Hepatocyte (in vitro differentiated cells): ENCODE data around the gene ARHGAP6. TPM values are rescaled to one million over a fixed set of nuclear protein-coding genes. Genes with fewer than 3 reads are reported as not detected.

Source experiments
- DNase-seq: peaks from one replicate; pipeline ENCODE4 v3.0.0-alpha.2; 2016; ENCODE audit warnings: low spot score
- H2AFZ ChIP-seq: fragments of 200-600 bp; sonication (generic); 2 replicates; pipeline ENCODE4 v1.6.0; 2016; ENCODE audit warnings: antibody characterized with exemption, mild to moderate bottlenecking
- H3K27ac ChIP-seq: fragments of 200-600 bp; sonication (generic); 2 replicates; pipeline ENCODE4 v1.5.1; 2016; ENCODE audit warnings: mild to moderate bottlenecking
- H3K27me3 ChIP-seq: fragments of 200-600 bp; sonication (generic); 2 replicates; pipeline ENCODE4 v1.6.1; 2016
- H3K36me3 ChIP-seq: fragments of 200-600 bp; sonication (generic); replicated peaks from 2 replicates; pipeline ENCODE4 v1.5.1; 2016; ENCODE audit warnings: low read depth; ENCODE audit not compliant: insufficient read depth
- H3K4me1 ChIP-seq: fragments of 200-600 bp; sonication (generic); 2 replicates; pipeline ENCODE4 v1.5.1; 2016; ENCODE audit warnings: mild to moderate bottlenecking, moderate library complexity; ENCODE audit not compliant: insufficient read depth
- H3K4me2 ChIP-seq: fragments of 200-600 bp; sonication (generic); 2 replicates; pipeline ENCODE4 v1.6.0; 2016
- H3K4me3 ChIP-seq: fragments of 200-600 bp; sonication (generic); 2 replicates; pipeline ENCODE4 v1.5.1; 2016; ENCODE audit warnings: mild to moderate bottlenecking
- H3K79me2 ChIP-seq: fragments of 200-600 bp; sonication (generic); 2 replicates; pipeline ENCODE4 v1.6.0; 2017; ENCODE audit warnings: mild to moderate bottlenecking
- H3K9me2 ChIP-seq: fragments of 200-600 bp; sonication (generic); replicated peaks from 2 replicates; pipeline ENCODE4 v1.6.0; 2017; ENCODE audit warnings: mild to moderate bottlenecking; ENCODE audit not compliant: insufficient read depth
- H3K9me3 ChIP-seq: fragments of 200-600 bp; sonication (generic); 2 replicates; pipeline ENCODE4 v1.5.1; 2016; ENCODE audit warnings: low read depth, mild to moderate bottlenecking
- H4K20me1 ChIP-seq: fragments of 200-600 bp; sonication (generic); 2 replicates; pipeline ENCODE4 v1.6.0; 2016; ENCODE audit warnings: mild to moderate bottlenecking; ENCODE audit not compliant: insufficient read depth, poor library complexity, severe bottlenecking
- EZH2 ChIP-seq: fragments of 200-600 bp; sonication (generic); IDR thresholded peaks from 2 replicates; pipeline ENCODE4 v1.6.1; 2016; ENCODE audit warnings: antibody characterized with exemption, mild to moderate bottlenecking, borderline replicate concordance
- EZH2phosphoT487 ChIP-seq: fragments of 200-600 bp; sonication (generic); IDR thresholded peaks from one replicate; pipeline ENCODE4 v1.6.1; 2018; ENCODE audit warnings: antibody characterized with exemption, mild to moderate bottlenecking, low read depth, moderate library complexity; ENCODE audit not compliant: unreplicated experiment, severe bottlenecking
- WGBS: methylation state at CpG from one replicate; pipeline ENCODE4 v1.1.6; 2016; ENCODE audit warnings: low lambda C conversion rate; ENCODE audit errors: missing lambda C conversion rate; 5-methylcytosine and 5-hydroxymethylcytosine counted together
- polyA plus RNA-seq: library from polyadenylated mRNA; unstranded; fragments of >200 nt; fragmentation: Nextera tagmentation; extraction: Ambion mirVana; gene quantifications from 2 replicates; pipeline ENCODE4 v1.2.1, GENCODE V29; 2016
- total RNA-seq: library from RNA; depleted of rRNA; stranded (reverse); fragments of >200 nt; gene quantifications from 2 replicates; pipeline ENCODE4 v1.2.3, GENCODE V29; 2014
- TF ChIP-seq, protein P1 (sequence below): fragments of 200-600 bp; sonication (generic); IDR thresholded peaks from 2 replicates; pipeline ENCODE4 v1.5.1; 2016; ENCODE audit warnings: antibody characterized with exemption, mild to moderate bottlenecking; ENCODE audit not compliant: poor library complexity

ARHGAP6 gene
- total and polyA plus RNA-seq, 2 experiments from 2014 or later: 4.9 to 6.9 TPM

DNA sequence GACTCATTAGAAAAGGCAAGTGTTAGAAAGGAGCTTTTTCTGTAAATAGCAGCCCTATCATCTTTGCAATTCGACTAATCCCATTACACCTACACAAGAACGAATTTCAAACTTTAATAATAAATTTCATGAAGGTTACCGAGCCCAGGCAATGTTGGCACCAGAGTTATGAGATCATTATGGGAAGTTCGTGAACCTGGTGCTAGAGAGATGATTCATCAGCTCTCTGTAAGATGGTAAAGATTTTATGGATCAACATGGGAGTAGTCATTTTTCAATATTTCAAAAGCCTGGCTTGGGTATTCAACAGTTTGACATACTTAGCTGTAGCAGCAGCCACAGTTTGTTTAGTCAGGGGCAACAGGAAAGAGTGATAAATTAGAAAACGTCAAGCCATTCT is 336.7 kb downstream of the ARHGAP6 start:
- 42% methylated on average over 5 of the region's 5 CpGs for WGBS
- H3K4me1 ChIP-seq: no peaks in the 10 kb centered on the region
- no peaks in the 10 kb centered on the region for H4K20me1 ChIP-seq
- TF ChIP-seq EZH2 (no peak), EZH2phosphoT487 (no peak)
- no peak overlapping the region for H2AFZ ChIP-seq
- no peaks in the 10 kb centered on the region for H3K36me3 ChIP-seq
- H3K4me3 ChIP-seq: no peak overlapping the region
- H3K27ac ChIP-seq: no peak overlapping the region
- H3K79me2 ChIP-seq: no peaks in the 10 kb centered on the region
- no peaks in the 10 kb centered on the region for H3K9me2 ChIP-seq
- DNase-seq: no peak
- no peaks in the 10 kb centered on the region for H3K27me3 ChIP-seq
- H3K9me3 ChIP-seq: peaks cover 3% of the 10 kb centered on the region
- H3K4me2 ChIP-seq: no peak overlapping the region

DNA sequence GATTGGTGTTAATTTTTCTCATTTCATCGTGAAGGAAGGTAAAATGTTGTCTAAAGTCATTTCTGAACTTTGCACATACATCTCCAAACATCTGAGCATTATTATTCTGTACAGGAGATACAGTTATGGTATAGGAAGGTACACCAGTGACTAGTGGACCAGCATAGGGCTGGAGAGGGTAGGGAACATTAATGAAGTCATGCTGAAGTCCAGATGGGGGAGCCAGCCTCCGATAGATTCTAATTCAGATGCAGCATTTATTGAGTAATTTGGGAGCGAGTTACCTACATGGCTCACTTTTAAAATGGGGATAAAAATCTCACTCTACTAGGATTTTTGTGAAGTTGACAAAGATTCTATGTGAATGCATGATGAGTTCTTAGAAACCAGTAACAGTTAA is 337.6 kb downstream of the ARHGAP6 start:
- no peak overlapping the region for H2AFZ ChIP-seq
- no peaks in the 10 kb centered on the region for H3K27me3 ChIP-seq
- TF ChIP-seq, protein P1, sequence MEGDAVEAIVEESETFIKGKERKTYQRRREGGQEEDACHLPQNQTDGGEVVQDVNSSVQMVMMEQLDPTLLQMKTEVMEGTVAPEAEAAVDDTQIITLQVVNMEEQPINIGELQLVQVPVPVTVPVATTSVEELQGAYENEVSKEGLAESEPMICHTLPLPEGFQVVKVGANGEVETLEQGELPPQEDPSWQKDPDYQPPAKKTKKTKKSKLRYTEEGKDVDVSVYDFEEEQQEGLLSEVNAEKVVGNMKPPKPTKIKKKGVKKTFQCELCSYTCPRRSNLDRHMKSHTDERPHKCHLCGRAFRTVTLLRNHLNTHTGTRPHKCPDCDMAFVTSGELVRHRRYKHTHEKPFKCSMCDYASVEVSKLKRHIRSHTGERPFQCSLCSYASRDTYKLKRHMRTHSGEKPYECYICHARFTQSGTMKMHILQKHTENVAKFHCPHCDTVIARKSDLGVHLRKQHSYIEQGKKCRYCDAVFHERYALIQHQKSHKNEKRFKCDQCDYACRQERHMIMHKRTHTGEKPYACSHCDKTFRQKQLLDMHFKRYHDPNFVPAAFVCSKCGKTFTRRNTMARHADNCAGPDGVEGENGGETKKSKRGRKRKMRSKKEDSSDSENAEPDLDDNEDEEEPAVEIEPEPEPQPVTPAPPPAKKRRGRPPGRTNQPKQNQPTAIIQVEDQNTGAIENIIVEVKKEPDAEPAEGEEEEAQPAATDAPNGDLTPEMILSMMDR: no peak
- TF ChIP-seq EZH2: no peak
- no peak for TF ChIP-seq EZH2phosphoT487
- no peaks in the 10 kb centered on the region for H3K79me2 ChIP-seq
- H3K4me1 ChIP-seq: no peaks in the 10 kb centered on the region
- H4K20me1 ChIP-seq: no peaks in the 10 kb centered on the region
- peaks cover 3% of the 10 kb centered on the region for H3K9me3 ChIP-seq
- DNase-seq: no peak
- no peak overlapping the region for H3K27ac ChIP-seq
- no peak overlapping the region for H3K4me3 ChIP-seq
- WGBS: 69% methylated on average over 3 of the region's 3 CpGs
- no peak overlapping the region for H3K4me2 ChIP-seq
- H3K9me2 ChIP-seq: no peaks in the 10 kb centered on the region
- no peaks in the 10 kb centered on the region for H3K36me3 ChIP-seq

DNA sequence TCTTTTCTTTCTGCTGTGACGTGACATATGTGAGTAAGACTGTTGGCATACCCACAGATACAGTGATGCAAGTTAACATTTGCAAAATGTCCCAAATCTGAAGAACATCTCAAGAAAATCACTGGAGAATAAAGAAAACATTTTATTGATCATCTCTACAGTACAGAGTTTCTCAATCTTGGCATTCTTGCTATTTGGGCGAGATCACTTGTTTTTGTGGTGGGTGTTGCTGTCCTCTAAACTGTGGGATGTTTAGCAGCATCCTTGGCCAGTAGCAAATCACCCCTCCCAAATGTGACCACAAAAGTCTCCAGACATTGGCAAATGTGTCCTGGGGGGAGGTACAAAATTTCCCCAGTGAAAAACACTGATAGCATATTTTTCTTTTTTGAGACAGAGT is 343.7 kb downstream of the ARHGAP6 start:
- H3K4me1 ChIP-seq: no peaks in the 10 kb centered on the region
- no peaks in the 10 kb centered on the region for H3K9me2 ChIP-seq
- WGBS: 74% methylated on average over 2 of the region's 2 CpGs
- H3K79me2 ChIP-seq: no peaks in the 10 kb centered on the region
- H4K20me1 ChIP-seq: no peaks in the 10 kb centered on the region
- no peak overlapping the region for H3K4me2 ChIP-seq
- H3K27me3 ChIP-seq: no peaks in the 10 kb centered on the region
- no peaks in the 10 kb centered on the region for H3K36me3 ChIP-seq
- no peak for DNase-seq
- no peak overlapping the region for H3K27ac ChIP-seq
- H3K9me3 ChIP-seq: peaks cover 3% of the 10 kb centered on the region
- no peak overlapping the region for H3K4me3 ChIP-seq
- H2AFZ ChIP-seq: no peak overlapping the region
- TF ChIP-seq EZH2phosphoT487 (no peak), EZH2 (no peak)
- TF ChIP-seq, protein P1: no peak

DNA sequence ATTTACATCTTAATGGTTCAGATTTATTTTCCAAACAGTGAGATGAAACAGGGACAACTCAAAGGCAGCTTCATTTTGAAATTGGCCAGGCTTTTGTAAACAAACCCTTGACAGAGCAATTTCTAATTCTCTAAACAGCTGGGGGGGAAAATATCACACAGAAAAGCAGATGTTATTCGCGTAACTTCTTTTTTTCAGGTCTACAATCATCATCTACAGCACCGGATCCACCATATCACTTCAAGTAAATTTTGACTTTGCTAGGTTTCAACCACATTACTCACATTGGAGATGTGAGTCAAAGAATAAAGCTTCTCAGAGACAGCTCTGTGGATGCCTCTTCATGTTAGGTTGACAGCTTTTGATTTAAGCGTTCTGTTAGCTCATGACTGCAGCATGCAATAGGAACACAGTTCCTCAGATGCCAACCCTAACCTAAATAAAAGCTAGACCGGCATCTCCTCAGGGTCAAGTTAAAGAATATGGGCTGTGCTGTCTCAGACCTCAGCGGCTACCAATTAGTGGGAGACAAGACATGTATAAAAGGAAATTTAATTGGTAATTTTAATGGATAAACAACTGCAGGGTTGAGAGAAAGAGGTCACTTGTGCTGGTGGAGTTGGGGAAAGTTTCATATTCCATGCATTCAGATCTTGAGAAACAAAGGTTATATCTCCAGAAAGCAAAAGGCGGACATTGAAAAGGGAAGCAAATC is 345.8 kb downstream of the ARHGAP6 start:
- peaks cover 3% of the 10 kb centered on the region for H3K9me3 ChIP-seq
- DNase-seq: no peak
- H3K27me3 ChIP-seq: no peaks in the 10 kb centered on the region
- peak overlapping the region; percentile 13 for H3K4me2 ChIP-seq
- no peaks in the 10 kb centered on the region for H3K36me3 ChIP-seq
- H3K27ac ChIP-seq: peak overlapping the region; percentile 26
- no peak overlapping the region for H2AFZ ChIP-seq
- no peaks in the 10 kb centered on the region for H4K20me1 ChIP-seq
- H3K79me2 ChIP-seq: no peaks in the 10 kb centered on the region
- 66% methylated on average over 7 of the region's 7 CpGs for WGBS
- TF ChIP-seq EZH2phosphoT487 (no peak), EZH2 (no peak)
- TF ChIP-seq, protein P1: no peak
- H3K4me1 ChIP-seq: no peaks in the 10 kb centered on the region
- H3K4me3 ChIP-seq: no peak overlapping the region
- no peaks in the 10 kb centered on the region for H3K9me2 ChIP-seq
